Gastrocnemius medialis (tissue), 4 donors: ENCODE data around the gene CADPS.

ENCODE experiments used
- POLR2A ChIP-seq, 2 donors: fragments of 450-650 bp; IDR thresholded peaks; one replicate each; pipeline ENCODE4 v1.6.1; 2017; ENCODE audit warnings: antibody characterized with exemption in 2 of 2, mild to moderate bottlenecking in 2 of 2, moderate library complexity in 2 of 2
- TF ChIP-seq, protein P1 (sequence below), 5 experiments: fragments of 450-650 bp in 3 of 5; fragments of 200-600 bp in 2 of 5; sonication (generic) in 2 of 5; IDR thresholded peaks in 4 of 5; conservative IDR thresholded peaks in 1 of 5; 1 replicate in 4 of 5; 2 replicates in 1 of 5; pipeline ENCODE4 v1.5.1; 2016 to 2019; ENCODE audit warnings: antibody characterized with exemption in 5 of 5, mild to moderate bottlenecking in 3 of 5, moderate library complexity in 3 of 5

DNA sequence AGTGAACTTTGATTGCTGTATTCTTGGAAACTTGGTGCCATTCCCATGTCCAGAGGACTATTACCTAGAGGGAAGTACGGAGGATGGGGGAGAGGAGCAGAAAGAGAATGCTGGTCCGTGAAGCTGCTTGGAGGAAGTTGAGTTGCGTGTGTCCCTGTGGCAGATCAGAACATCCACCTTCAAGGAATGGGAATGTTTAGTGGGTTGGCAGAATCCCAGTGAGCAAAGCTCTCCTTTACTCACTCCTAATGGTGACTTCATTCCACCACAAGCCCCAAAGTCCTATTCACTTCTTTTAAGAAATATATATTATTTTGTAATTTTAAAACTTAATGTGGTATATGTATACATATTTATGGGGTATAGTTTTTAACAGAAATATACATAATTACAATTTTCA, 254.0 kb downstream of the CADPS start:
- TF ChIP-seq, protein P1, sequence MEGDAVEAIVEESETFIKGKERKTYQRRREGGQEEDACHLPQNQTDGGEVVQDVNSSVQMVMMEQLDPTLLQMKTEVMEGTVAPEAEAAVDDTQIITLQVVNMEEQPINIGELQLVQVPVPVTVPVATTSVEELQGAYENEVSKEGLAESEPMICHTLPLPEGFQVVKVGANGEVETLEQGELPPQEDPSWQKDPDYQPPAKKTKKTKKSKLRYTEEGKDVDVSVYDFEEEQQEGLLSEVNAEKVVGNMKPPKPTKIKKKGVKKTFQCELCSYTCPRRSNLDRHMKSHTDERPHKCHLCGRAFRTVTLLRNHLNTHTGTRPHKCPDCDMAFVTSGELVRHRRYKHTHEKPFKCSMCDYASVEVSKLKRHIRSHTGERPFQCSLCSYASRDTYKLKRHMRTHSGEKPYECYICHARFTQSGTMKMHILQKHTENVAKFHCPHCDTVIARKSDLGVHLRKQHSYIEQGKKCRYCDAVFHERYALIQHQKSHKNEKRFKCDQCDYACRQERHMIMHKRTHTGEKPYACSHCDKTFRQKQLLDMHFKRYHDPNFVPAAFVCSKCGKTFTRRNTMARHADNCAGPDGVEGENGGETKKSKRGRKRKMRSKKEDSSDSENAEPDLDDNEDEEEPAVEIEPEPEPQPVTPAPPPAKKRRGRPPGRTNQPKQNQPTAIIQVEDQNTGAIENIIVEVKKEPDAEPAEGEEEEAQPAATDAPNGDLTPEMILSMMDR (IDR thresholded peaks at IDR 0.05 in 4 of 5, conservative IDR thresholded peaks at IDR 0.05 in 1 of 5), result no peak
- TF ChIP-seq POLR2A (IDR thresholded peaks at IDR 0.05), result no peak
